Panc1 (cell line): ENCODE results near the gene RICTOR. TPM values are rescaled to one million over a fixed set of nuclear protein-coding genes. Genes with fewer than 3 reads are reported as not detected.

Source experiments
- ATAC-seq: fragments of 200-7000 bp; cut with Tn5 transposase; 2 replicates; pipeline ENCODE4 v1.9.1; 2020; ENCODE audit warnings: mild to moderate bottlenecking, moderate library complexity
- BruUV-seq: library from RNA; stranded (reverse); fragments of 400-500 nt; replicated peaks from 2 replicates; lab custom pipeline; 2021; lab: Mats Ljungman, UMichigan
- CTCF ChIA-PET: fragments of 300-600 bp; sonication (Branson Sonifier 250); formaldehyde crosslinking; loops from one replicate; lab custom pipeline; 2022; ENCODE audit warnings: antibody characterized with exemption; lab: Charles Lee
- POLR2A ChIA-PET: fragments of 300-600 bp; sonication (Branson Sonifier 250); formaldehyde crosslinking; loops from one replicate; lab custom pipeline; 2022; ENCODE audit warnings: antibody characterized with exemption; lab: Charles Lee
- DNase-seq: peaks from one replicate; pipeline ENCODE4 v3.0.0-alpha.2; 2010; ENCODE audit warnings: low read depth, low spot score
- H3K27ac ChIP-seq: 2 replicates; pipeline ENCODE4 v1.5.1; 2011; ENCODE audit warnings: mild to moderate bottlenecking, low read length, inconsistent platforms
- H3K27me3 ChIP-seq: fragments of 200-500 bp; sonication (Bioruptor generic); 2 replicates; pipeline ENCODE4 v1.6.0; 2014; ENCODE audit warnings: low read length, inconsistent platforms; ENCODE audit not compliant: control insufficient read depth, insufficient read depth
- H3K36me3 ChIP-seq: fragments of 200-500 bp; sonication (Bioruptor generic); 2 replicates; pipeline ENCODE4 v1.5.1; 2014; ENCODE audit warnings: inconsistent platforms, mild to moderate bottlenecking, low read length, moderate library complexity; ENCODE audit not compliant: control insufficient read depth, insufficient read depth
- H3K4me1 ChIP-seq: 2 replicates; pipeline ENCODE4 v1.5.1; 2011; ENCODE audit warnings: inconsistent platforms, mild to moderate bottlenecking, low read length, moderate library complexity; ENCODE audit not compliant: control insufficient read depth, insufficient read depth
- H3K4me3 ChIP-seq, 2 experiments: 2 replicates each; pipeline ENCODE4 v1.5.1; 2011 to 2012; ENCODE audit warnings: low read depth in 2 of 2, low read length in 2 of 2, mild to moderate bottlenecking in 2 of 2, inconsistent platforms in 1 of 2, moderate library complexity in 1 of 2
- H3K9me3 ChIP-seq: fragments of 200-500 bp; sonication (Bioruptor generic); 2 replicates; pipeline ENCODE4 v1.5.1; 2014; ENCODE audit warnings: low read depth, mild to moderate bottlenecking, inconsistent platforms, low read length, moderate library complexity; ENCODE audit not compliant: control insufficient read depth, insufficient read depth
- CTCF ChIP-seq: fragments of 450-650 bp; IDR thresholded peaks from 2 replicates; pipeline ENCODE4 v1.5.1; 2017; ENCODE audit warnings: mild to moderate bottlenecking
- POLR2AphosphoS5 ChIP-seq: IDR thresholded peaks from 2 replicates; pipeline ENCODE4 v1.6.1; 2012; ENCODE audit warnings: mild to moderate bottlenecking, low read depth, low read length, moderate library complexity
- REST ChIP-seq, 2 experiments: IDR thresholded peaks; 2 replicates each; pipeline ENCODE4 v1.6.1; 2011 to 2012; ENCODE audit warnings: low read depth in 2 of 2, control low read depth in 1 of 2, low read length in 1 of 2, mild to moderate bottlenecking in 1 of 2, moderate library complexity in 1 of 2; ENCODE audit not compliant: insufficient read depth in 1 of 2
- SIN3A ChIP-seq: IDR thresholded peaks from 2 replicates; pipeline ENCODE4 v1.6.1; 2012; ENCODE audit warnings: low read depth, mild to moderate bottlenecking, low read length, moderate library complexity, borderline replicate concordance; ENCODE audit not compliant: insufficient read depth
- TCF7L2 ChIP-seq: IDR thresholded peaks from 2 replicates; pipeline ENCODE4 v1.6.1; 2011; ENCODE audit warnings: mild to moderate bottlenecking, low read depth, low read length, inconsistent platforms
- in situ Hi-C: cut with HindIII; loops from 2 replicates; pipeline ENCODE4 v1.10.0; 2016; ENCODE audit warnings: low sequenced_read_pairs, low pct_unique_long_range_greater_than_20kb
- intact Hi-C: fragments of 100-400 bp; cut with micrococcal nuclease; formaldehyde crosslinking; loops from one replicate; pipeline ENCODE4 v1.10.0; 2022; ENCODE audit not compliant: unreplicated experiment
- total RNA-seq: library from RNA; stranded (reverse); gene quantifications from one replicate; pipeline ENCODE4 v1.2.1, GENCODE V29; 2021; ENCODE audit not compliant: unreplicated experiment

RICTOR gene
- total RNA-seq, 1 experiment from 2014 or later, result 21.3 TPM

DNA sequence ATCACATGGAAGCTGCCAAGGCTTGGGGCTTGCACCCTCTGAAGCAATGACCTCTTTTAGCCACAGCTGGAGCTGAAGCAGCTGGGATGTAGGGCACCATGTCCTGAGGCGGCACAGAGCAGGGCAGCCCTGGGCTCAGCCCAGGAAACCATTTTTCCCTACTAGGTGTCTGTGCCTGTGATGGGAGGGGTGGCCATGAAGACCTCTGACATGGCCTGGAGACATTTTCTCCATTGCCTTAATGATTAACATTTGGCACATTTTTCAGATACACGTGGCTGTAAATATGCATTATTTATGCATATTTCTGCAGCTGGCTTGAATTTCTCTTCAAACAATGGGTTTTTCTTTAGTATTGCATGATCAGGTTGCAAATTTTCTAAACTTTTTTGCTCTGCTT, 146.7 kb downstream of the RICTOR start:
- Histone ChIP-seq H3K27me3 (no peaks in the 10 kb centered on the region), H3K9me3 (no peaks in the 10 kb centered on the region), H3K4me3 (no peak overlapping the region), H3K4me1 (no peaks in the 10 kb centered on the region), H3K27ac (no peak overlapping the region), H3K36me3 (peaks cover 10% of the 10 kb centered on the region; the same call in 1 of the 2 replicates)
- DNase-seq (no peak), ATAC-seq (no peak)
- intact Hi-C loops, result no loop called here
- ChIA-PET POLR2A (no interaction called here), CTCF (no interaction called here)
- no TSS peak for BruUV-seq
- in situ Hi-C loops, result no loop called here
- TF ChIP-seq REST (IDR thresholded peaks at IDR 0.05; ENCODE audit: insufficient read depth in 1 of 2, low read depth in 2 of 2, low read length in 1 of 2), result no peak
- TF ChIP-seq SIN3A, result no peak
- no peak for TF ChIP-seq TCF7L2
- no peak for TF ChIP-seq CTCF

DNA sequence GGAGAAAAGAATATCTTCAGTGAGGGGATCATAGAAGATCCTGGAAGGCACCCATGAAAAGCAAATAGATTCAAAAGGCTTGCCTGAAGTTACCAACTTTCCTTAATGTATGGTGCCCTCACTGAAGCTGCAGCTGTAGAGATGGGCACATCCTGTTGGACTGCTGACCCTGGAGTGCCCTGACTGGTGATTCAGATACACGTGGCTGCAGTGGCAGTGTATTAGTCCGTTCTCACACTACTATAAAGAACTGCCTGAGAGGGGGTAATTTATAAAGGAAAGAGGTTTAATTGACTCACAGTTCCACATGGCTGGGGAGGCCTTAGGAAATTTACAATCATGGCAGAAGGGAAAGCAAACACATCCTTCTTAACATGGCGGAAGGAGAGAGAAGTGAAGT, 148.1 kb downstream of the RICTOR start:
- peaks cover 10% of the 10 kb centered on the region for H3K36me3 ChIP-seq

More for the DNA sequence above, 148.1 kb downstream of the RICTOR start:
- Histone ChIP-seq H3K27me3 (no peaks in the 10 kb centered on the region), H3K4me3 (no peak overlapping the region), H3K4me1 (no peaks in the 10 kb centered on the region), H3K27ac (no peak overlapping the region), H3K9me3 (no peaks in the 10 kb centered on the region)
- ATAC-seq (no peak), DNase-seq (no peak)
- CTCF ChIA-PET, result no interaction called here
- intact Hi-C loops (no loop called here), in situ Hi-C loops (no loop called here)
- POLR2A ChIA-PET, result no interaction called here
- BruUV-seq, result no TSS peak
- TF ChIP-seq POLR2AphosphoS5 (no peak), SIN3A (no peak), REST (IDR thresholded peaks at IDR 0.05; ENCODE audit: insufficient read depth in 1 of 2, low read depth in 2 of 2, low read length in 1 of 2) (no peak), CTCF (no peak), TCF7L2 (no peak)
